H9 (cell line): ENCODE measurements around the gene KIF4A. TPM values are rescaled to one million over a fixed set of nuclear protein-coding genes. Genes with fewer than 3 reads are reported as not detected.

ENCODE experiments used
- DNase-seq: peaks from one replicate; pipeline ENCODE4 v3.0.0-alpha.2; 2017
- H2AFZ ChIP-seq: one replicate; pipeline ENCODE4 v1.6.1; 2013; ENCODE audit warnings: mild to moderate bottlenecking, low read length, control low read depth, moderate library complexity
- H2AK5ac ChIP-seq: 2 replicates; pipeline ENCODE4 v1.6.1; 2013; ENCODE audit warnings: low read length, control low read depth, mixed read lengths; ENCODE audit not compliant: insufficient read length
- H2BK120ac ChIP-seq: one replicate; pipeline ENCODE4 v1.6.1; 2013; ENCODE audit warnings: low read depth, mild to moderate bottlenecking, low read length, control low read depth, inconsistent platforms; ENCODE audit not compliant: poor library complexity, severe bottlenecking
- H2BK12ac ChIP-seq: 2 replicates; pipeline ENCODE4 v1.6.1; 2013; ENCODE audit warnings: low read length, control low read depth, mixed read lengths, low read depth; ENCODE audit not compliant: insufficient read length
- H2BK15ac ChIP-seq: 2 replicates; pipeline ENCODE4 v1.6.1; 2013; ENCODE audit warnings: low read depth, low read length, control low read depth
- H2BK20ac ChIP-seq: one replicate; pipeline ENCODE4 v1.6.1; 2013; ENCODE audit warnings: low read depth, mild to moderate bottlenecking, low read length, control low read depth, inconsistent platforms; ENCODE audit not compliant: poor library complexity, severe bottlenecking
- H2BK5ac ChIP-seq: 2 replicates; pipeline ENCODE4 v1.6.1; 2013; ENCODE audit warnings: low read length, control low read depth, mixed read lengths; ENCODE audit not compliant: insufficient read length
- H3K14ac ChIP-seq: 2 replicates; pipeline ENCODE4 v1.6.1; 2013; ENCODE audit warnings: low read length, control low read depth; ENCODE audit not compliant: insufficient read depth
- H3K18ac ChIP-seq: 2 replicates; pipeline ENCODE4 v1.6.1; 2013; ENCODE audit warnings: low read depth, mild to moderate bottlenecking, mixed read lengths, low read length, control low read depth; ENCODE audit not compliant: insufficient read length
- H3K23ac ChIP-seq: 2 replicates; pipeline ENCODE4 v1.6.1; 2013; ENCODE audit warnings: low read length, control low read depth, mixed read lengths, low read depth; ENCODE audit not compliant: insufficient read length
- H3K23me2 ChIP-seq: 2 replicates; pipeline ENCODE4 v1.6.1; 2013; ENCODE audit warnings: low read depth, mild to moderate bottlenecking, mixed read lengths, low read length, control low read depth; ENCODE audit not compliant: insufficient read length, poor library complexity, severe bottlenecking
- H3K27ac ChIP-seq: 2 replicates; pipeline ENCODE4 v1.5.1; 2013; ENCODE audit warnings: low read length, control low read depth, mixed read lengths, low read depth; ENCODE audit not compliant: insufficient read length
- H3K27me3 ChIP-seq: 2 replicates; pipeline ENCODE4 v1.6.1; 2013; ENCODE audit warnings: low read length, control low read depth, inconsistent platforms; ENCODE audit not compliant: insufficient read depth
- H3K4ac ChIP-seq: 2 replicates; pipeline ENCODE4 v1.6.1; 2013; ENCODE audit warnings: low read depth, mild to moderate bottlenecking, control low read depth, inconsistent platforms, low read length, moderate library complexity
- H3K4me1 ChIP-seq: 2 replicates; pipeline ENCODE4 v1.6.1; 2013; ENCODE audit warnings: low read length, control low read depth, inconsistent platforms; ENCODE audit not compliant: insufficient read depth
- H3K4me2 ChIP-seq: 2 replicates; pipeline ENCODE4 v1.6.1; 2013; ENCODE audit warnings: low read length, control low read depth, mixed read lengths; ENCODE audit not compliant: insufficient read length, insufficient read depth
- H3K56ac ChIP-seq: 2 replicates; pipeline ENCODE4 v1.6.1; 2013; ENCODE audit warnings: low read depth, mild to moderate bottlenecking, mixed read lengths, low read length, control low read depth; ENCODE audit not compliant: insufficient read length
- H3K79me1 ChIP-seq: 2 replicates; pipeline ENCODE4 v1.6.1; 2013; ENCODE audit warnings: low read depth, mild to moderate bottlenecking, moderate library complexity, low read length, control low read depth, inconsistent platforms; ENCODE audit not compliant: insufficient read depth, poor library complexity, severe bottlenecking
- H3K79me2 ChIP-seq: 2 replicates; pipeline ENCODE4 v1.6.1; 2013; ENCODE audit warnings: low read length, control low read depth, inconsistent platforms; ENCODE audit not compliant: insufficient read depth
- H3K9ac ChIP-seq: 2 replicates; pipeline ENCODE4 v1.6.1; 2013; ENCODE audit warnings: low read length, control low read depth, mixed read lengths; ENCODE audit not compliant: insufficient read length; ENCODE audit errors: extremely low read depth
- H3K9me3 ChIP-seq: one replicate; pipeline ENCODE4 v1.6.1; 2013; ENCODE audit warnings: low read depth, low read length, inconsistent platforms; ENCODE audit not compliant: control insufficient read depth
- H3T11ph ChIP-seq: one replicate; pipeline ENCODE4 v1.6.1; 2013; ENCODE audit warnings: mild to moderate bottlenecking, low read length, control low read depth, inconsistent platforms
- H4K20me1 ChIP-seq: one replicate; pipeline ENCODE4 v1.6.1; 2013; ENCODE audit not compliant: control insufficient read depth, insufficient read length, insufficient read depth
- H4K5ac ChIP-seq: 2 replicates; pipeline ENCODE4 v1.6.1; 2013; ENCODE audit warnings: low read depth, mild to moderate bottlenecking, mixed read lengths, low read length, control low read depth; ENCODE audit not compliant: insufficient read length
- H4K8ac ChIP-seq: replicated peaks from 2 replicates; pipeline ENCODE4 v1.6.1; 2013; ENCODE audit warnings: low read length, control low read depth, mixed read lengths, low read depth; ENCODE audit not compliant: insufficient read length
- H4K91ac ChIP-seq: 2 replicates; pipeline ENCODE4 v1.6.1; 2013; ENCODE audit warnings: low read depth, mild to moderate bottlenecking, moderate library complexity, mixed read lengths, low read length, control low read depth; ENCODE audit not compliant: insufficient read length
- H3K27ac Mint-ChIP-seq, 3 experiments: 2 replicates in 2 of 3; 3 replicates in 1 of 3; pipeline ENCODE4 v1.8.0; 2020 to 2021; ENCODE audit warnings: mixed read lengths in 3 of 3, mild to moderate bottlenecking in 1 of 3, moderate library complexity in 1 of 3
- H3K27me3 Mint-ChIP-seq: 2 replicates; pipeline ENCODE4 v1.8.0; 2021; ENCODE audit warnings: low read depth, mild to moderate bottlenecking, moderate library complexity, mixed read lengths
- H3K36me3 Mint-ChIP-seq, 3 experiments: 2 replicates in 2 of 3; 3 replicates in 1 of 3; pipeline ENCODE4 v1.8.0; 2020 to 2021; ENCODE audit warnings: low read depth in 3 of 3, mixed read lengths in 3 of 3; ENCODE audit not compliant: insufficient read depth in 1 of 3
- H3K4me1 Mint-ChIP-seq, 2 experiments: 2 replicates each; pipeline ENCODE4 v1.8.0; 2020; ENCODE audit warnings: mixed read lengths in 2 of 2
- H3K4me3 Mint-ChIP-seq, 2 experiments: 2 replicates in 1 of 2; 3 replicates in 1 of 2; pipeline ENCODE4 v1.8.0; 2020 to 2021; ENCODE audit warnings: mild to moderate bottlenecking in 2 of 2, mixed read lengths in 2 of 2, moderate library complexity in 1 of 2
- H3K9me3 Mint-ChIP-seq, 2 experiments: 2 replicates in 1 of 2; 3 replicates in 1 of 2; pipeline ENCODE4 v1.8.0; 2020; ENCODE audit warnings: mild to moderate bottlenecking in 2 of 2, mixed read lengths in 2 of 2, moderate library complexity in 1 of 2
- CTCF ChIP-seq: fragments of 200-600 bp; sonication (generic); conservative IDR thresholded peaks from 3 replicates; pipeline ENCODE4 v1.8.0; 2021; ENCODE audit warnings: antibody characterized with exemption, mild to moderate bottlenecking
- WGBS: extraction: QIAGEN DNeasy Blood & Tissue Kit; methylation state at CpG from one replicate; pipeline ENCODE4 v1.1.7; 2013; ENCODE audit warnings: missing lambda C conversion rate, low lambda C conversion rate, mixed read lengths; ENCODE audit not compliant: insufficient read length; ENCODE audit errors: extremely low coverage; 5-methylcytosine and 5-hydroxymethylcytosine counted together
- total RNA-seq: library from RNA; stranded (reverse); gene quantifications from 2 replicates; pipeline ENCODE4 v1.2.1, GENCODE V29; 2021

KIF4A gene
- total RNA-seq, 1 experiment from 2014 or later, result 41.8 TPM

- H3K4me3 Mint-ChIP-seq, result peak overlapping the region in 1 of 2 experiments; percentile 75; a peak in 3 of 5 replicates
- peak overlapping the region; percentile 39 for H3K4me2 ChIP-seq
- H4K20me1 ChIP-seq, result no peaks in the 10 kb centered on the region
- WGBS, result no CpG with 5 or more reads among the region's 61 CpGs
- H3K56ac ChIP-seq, result no peak overlapping the region
- H2BK120ac ChIP-seq, result no peak overlapping the region
- no peak overlapping the region for H3K9ac ChIP-seq
- no peak for DNase-seq
- H3K4me1 Mint-ChIP-seq, result peaks cover 0 to 9% of the 10 kb centered on the region in 2 experiments; a peak in 2 of 4 replicates
- H2BK20ac ChIP-seq, result no peak overlapping the region
- no peak overlapping the region for H2AFZ ChIP-seq
- H3K18ac ChIP-seq, result no peak overlapping the region
- H2BK15ac ChIP-seq, result no peak overlapping the region
- peaks cover 2% of the 10 kb centered on the region; the same call in 1 of the 2 replicates for H3K27me3 ChIP-seq
- H3K36me3 Mint-ChIP-seq, result 0 out of 7 replicates have a peak, but pooled peaks cover 0 to 2% (median 0%) of the 10 kb centered on the region in 3 experiments
- H3K23ac ChIP-seq, result no peak overlapping the region
- no peaks in the 10 kb centered on the region for H3K23me2 ChIP-seq
- H3K79me2 ChIP-seq, result no peaks in the 10 kb centered on the region
- H3K27ac ChIP-seq, result no peak overlapping the region
- no peaks in the 10 kb centered on the region for H3K79me1 ChIP-seq
- no peak overlapping the region for H4K91ac ChIP-seq
- TF ChIP-seq CTCF, result no peak
- no peak overlapping the region for H3K4ac ChIP-seq
- no peak overlapping the region for H3T11ph ChIP-seq
- H3K9me3 ChIP-seq, result peaks cover 60% of the 10 kb centered on the region
- no peak overlapping the region for H2BK12ac ChIP-seq
- H3K27me3 Mint-ChIP-seq, result peaks cover 28% of the 10 kb centered on the region
- peaks cover 63 to 67% of the 10 kb centered on the region in 2 experiments for H3K9me3 Mint-ChIP-seq
- H3K4me1 ChIP-seq, result no peaks in the 10 kb centered on the region
- no peak overlapping the region for H2AK5ac ChIP-seq
- no peak overlapping the region for H4K8ac ChIP-seq
- H2BK5ac ChIP-seq, result no peak overlapping the region
- H4K5ac ChIP-seq, result no peak overlapping the region
- no peak overlapping the region for H3K27ac Mint-ChIP-seq
- H3K14ac ChIP-seq, result no peak overlapping the region; the same call in 1 of the 2 replicates
Observed at GRCh38 chrX:70444946-70445656, 155.2 kb downstream of the KIF4A start.
